Mesodermal cell (in vitro differentiated cells): ENCODE data around the gene SFSWAP.
A peak's percentile ranks its signal among the peaks of the same experiment; 100 is the strongest.

Source experiments
- H3K27ac ChIP-seq: 2 replicates; pipeline ENCODE4 v1.7.0; 2013; ENCODE audit warnings: mild to moderate bottlenecking, low read depth, low read length, moderate library complexity; ENCODE audit not compliant: severe bottlenecking
- H3K36me3 ChIP-seq: 2 replicates; pipeline ENCODE4 v1.7.1; 2013; ENCODE audit warnings: mild to moderate bottlenecking, low read length, moderate library complexity; ENCODE audit not compliant: control insufficient read depth, insufficient read depth
- H3K4me1 ChIP-seq: one replicate; pipeline ENCODE4 v1.7.1; 2013; ENCODE audit warnings: mild to moderate bottlenecking, low read length; ENCODE audit not compliant: insufficient read depth, control insufficient read depth, poor library complexity, severe bottlenecking
- H3K4me3 ChIP-seq: 2 replicates; pipeline ENCODE4 v1.7.0; 2013; ENCODE audit warnings: low read length, control low read depth, mild to moderate bottlenecking; ENCODE audit not compliant: insufficient read depth, poor library complexity, severe bottlenecking; ENCODE audit errors: extremely low read depth
- H3K9me3 ChIP-seq: 2 replicates; pipeline ENCODE4 v1.7.1; 2013; ENCODE audit warnings: mild to moderate bottlenecking, low read length, moderate library complexity; ENCODE audit not compliant: control insufficient read depth
- WGBS, 2 experiments: methylation state at CpG; one replicate each; pipeline ENCODE4 v1.1.5; 2013; ENCODE audit warnings: missing lambda C conversion rate in 2 of 2; ENCODE audit not compliant: insufficient coverage in 2 of 2; 5-methylcytosine and 5-hydroxymethylcytosine counted together

SFSWAP gene

GRCh38 chr12:131779027-131779426 is 68.1 kb downstream of the SFSWAP start:
- WGBS, 2 experiments, result 93 to 97% methylated on average over 3 to 18 of the region's 23 CpGs
- H3K36me3 ChIP-seq, result peaks cover 67% of the 10 kb centered on the region

GRCh38 chr12:131782061-131782460 is 71.2 kb downstream of the SFSWAP start:
- no peaks in the 10 kb centered on the region for H3K9me3 ChIP-seq
- peaks cover 68% of the 10 kb centered on the region for H3K36me3 ChIP-seq
- 89 to 100% methylated on average over 1 to 2 of the region's 2 CpGs for WGBS, 2 experiments
- H3K4me3 ChIP-seq, result no peak overlapping the region
- H3K4me1 ChIP-seq, result peaks cover 18% of the 10 kb centered on the region
- no peak overlapping the region for H3K27ac ChIP-seq

More at GRCh38 chr12:131779027-131779426, 68.1 kb downstream of the SFSWAP start:
- H3K9me3 ChIP-seq, result no peaks in the 10 kb centered on the region
- H3K4me3 ChIP-seq, result no peak overlapping the region
- peaks cover 7% of the 10 kb centered on the region for H3K4me1 ChIP-seq
- H3K27ac ChIP-seq, result no peak overlapping the region

- no peaks in the 10 kb centered on the region for H3K9me3 ChIP-seq
- no peak overlapping the region for H3K4me3 ChIP-seq
- peak overlapping the region; percentile 89 for H3K27ac ChIP-seq
- peaks cover 71% of the 10 kb centered on the region for H3K36me3 ChIP-seq
- WGBS, 2 experiments, result 35 to 38% methylated on average over 8 to 10 of the region's 10 CpGs
- H3K4me1 ChIP-seq, result peaks cover 18% of the 10 kb centered on the region
These were observed 73.1 kb downstream of the SFSWAP start for GRCh38 chr12:131783915-131784541.

- H3K4me3 ChIP-seq, result no peak overlapping the region
- no peak overlapping the region for H3K27ac ChIP-seq
- peaks cover 73% of the 10 kb centered on the region for H3K36me3 ChIP-seq
- H3K9me3 ChIP-seq, result no peaks in the 10 kb centered on the region
- peaks cover 18% of the 10 kb centered on the region for H3K4me1 ChIP-seq
- 70% methylated on average over 29 to 30 of the region's 30 CpGs for WGBS, 2 experiments
These were observed 74.2 kb downstream of the SFSWAP start for GRCh38 chr12:131784909-131785762.

GRCh38 chr12:131785763-131786330 is 75.0 kb downstream of the SFSWAP start:
- 92 to 95% methylated on average over 15 of the region's 15 CpGs for WGBS, 2 experiments

GRCh38 chr12:131786331-131786730 is 75.4 kb downstream of the SFSWAP start:
- 88 to 94% methylated on average over 7 to 9 of the region's 15 CpGs for WGBS, 2 experiments
- H3K36me3 ChIP-seq, result peaks cover 76% of the 10 kb centered on the region
- H3K9me3 ChIP-seq, result no peaks in the 10 kb centered on the region
- no peak overlapping the region for H3K27ac ChIP-seq
- no peak overlapping the region for H3K4me3 ChIP-seq
- peaks cover 18% of the 10 kb centered on the region for H3K4me1 ChIP-seq

More at GRCh38 chr12:131785763-131786330, 75.0 kb downstream of the SFSWAP start:
- Histone ChIP-seq H3K27ac (no peak overlapping the region), H3K4me3 (no peak overlapping the region), H3K9me3 (no peaks in the 10 kb centered on the region), H3K36me3 (peaks cover 73% of the 10 kb centered on the region), H3K4me1 (peaks cover 18% of the 10 kb centered on the region)

- Histone ChIP-seq H3K36me3 (peaks cover 74% of the 10 kb centered on the region), H3K4me3 (no peak overlapping the region), H3K4me1 (peaks cover 18% of the 10 kb centered on the region), H3K27ac (no peak overlapping the region), H3K9me3 (no peaks in the 10 kb centered on the region)
- 98% methylated on average over 16 to 17 of the region's 17 CpGs for WGBS, 2 experiments
These were observed 76.3 kb downstream of the SFSWAP start for GRCh38 chr12:131787143-131787660.

- peaks cover 18% of the 10 kb centered on the region for H3K4me1 ChIP-seq
- H3K36me3 ChIP-seq, result peaks cover 78% of the 10 kb centered on the region
- H3K27ac ChIP-seq, result no peak overlapping the region
- no peaks in the 10 kb centered on the region for H3K9me3 ChIP-seq
- H3K4me3 ChIP-seq, result no peak overlapping the region
- WGBS, 2 experiments, result 95% methylated on average over 6 to 9 of the region's 11 CpGs
These were observed 77.2 kb downstream of the SFSWAP start for GRCh38 chr12:131788070-131788469.

GRCh38 chr12:131789638-131790037 is 78.7 kb downstream of the SFSWAP start:
- Histone ChIP-seq H3K9me3 (no peaks in the 10 kb centered on the region), H3K27ac (no peak overlapping the region), H3K4me3 (no peak overlapping the region), H3K36me3 (peaks cover 86% of the 10 kb centered on the region), H3K4me1 (peaks cover 6% of the 10 kb centered on the region)
- WGBS, 2 experiments, result 94 to 96% methylated on average over 12 of the region's 12 CpGs

GRCh38 chr12:131793243-131794022 is 82.5 kb downstream of the SFSWAP start:
- Histone ChIP-seq H3K4me3 (no peak overlapping the region), H3K9me3 (no peaks in the 10 kb centered on the region), H3K4me1 (peaks cover 5% of the 10 kb centered on the region), H3K27ac (no peak overlapping the region), H3K36me3 (peaks cover 70% of the 10 kb centered on the region)
- 81 to 85% methylated on average over 16 to 17 of the region's 19 CpGs for WGBS, 2 experiments
